Central memory CD4-positive, alpha-beta T cell (primary cell): Measurements from ENCODE around the gene JMJD4.

Source experiments
- DNase-seq: peaks from one replicate; pipeline ENCODE4 v3.0.0; 2022

Gene JMJD4

DNA sequence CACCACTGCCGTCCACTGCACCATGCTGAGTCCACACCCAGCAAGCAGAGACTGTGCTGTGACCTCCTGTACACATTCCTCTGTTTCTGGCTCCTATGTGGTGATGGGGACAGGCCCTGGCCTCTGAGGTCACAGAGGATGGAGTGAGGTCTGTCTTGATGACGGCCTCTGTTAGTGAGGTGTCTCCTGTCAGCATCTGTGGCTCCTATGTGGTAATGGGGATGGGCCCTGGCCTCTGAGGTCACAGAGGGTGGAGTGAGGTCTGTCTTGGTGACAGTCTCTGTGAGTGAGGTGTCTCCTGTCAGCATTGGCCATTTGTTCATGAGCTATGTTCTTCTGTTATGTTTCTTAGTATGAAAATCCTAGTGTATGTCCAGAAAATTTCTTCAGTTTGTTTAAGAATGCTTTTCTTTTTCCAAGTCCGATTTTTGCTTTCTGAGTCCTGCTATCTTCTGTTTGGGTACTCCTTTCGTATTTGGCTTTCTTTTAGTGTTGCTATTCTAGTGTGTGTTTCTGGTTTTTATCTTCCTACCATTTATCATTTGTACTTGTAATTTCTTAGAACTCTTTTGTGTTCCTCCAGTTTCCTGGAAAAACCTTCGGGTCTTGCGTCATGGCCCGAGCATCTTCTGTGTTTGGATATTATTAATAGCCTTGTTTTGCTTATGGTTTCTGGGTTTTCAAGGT lies 13.5 kb upstream of the JMJD4 start:
- peak; percentile 59 for DNase-seq

DNA sequence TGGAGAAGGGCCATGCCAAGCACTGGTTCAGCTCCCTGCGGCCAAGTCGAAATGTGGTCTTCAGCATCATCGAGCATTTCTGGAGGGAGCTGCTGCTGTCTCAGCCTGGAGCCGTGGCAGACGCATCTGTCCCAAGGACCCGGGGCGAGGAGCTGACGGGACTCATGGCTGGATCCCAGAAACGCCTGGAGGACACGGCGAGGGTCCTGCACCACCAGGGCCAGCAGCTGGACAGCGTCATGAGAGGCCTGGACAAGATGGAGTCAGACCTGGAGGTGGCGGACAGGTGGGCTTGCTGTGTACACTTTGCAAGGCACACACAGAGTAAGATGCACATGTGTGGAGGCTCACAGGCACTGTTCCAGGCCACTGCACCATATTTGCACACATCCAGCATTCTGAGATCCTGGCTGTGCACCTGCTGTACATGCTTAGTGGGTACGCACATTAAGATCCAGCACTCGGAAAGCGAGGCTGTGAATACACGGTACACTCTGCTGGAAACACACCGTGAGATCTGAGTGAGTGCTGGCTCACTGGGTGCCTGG lies 12.9 kb upstream of the JMJD4 start:
- DNase-seq, result no peak

DNA sequence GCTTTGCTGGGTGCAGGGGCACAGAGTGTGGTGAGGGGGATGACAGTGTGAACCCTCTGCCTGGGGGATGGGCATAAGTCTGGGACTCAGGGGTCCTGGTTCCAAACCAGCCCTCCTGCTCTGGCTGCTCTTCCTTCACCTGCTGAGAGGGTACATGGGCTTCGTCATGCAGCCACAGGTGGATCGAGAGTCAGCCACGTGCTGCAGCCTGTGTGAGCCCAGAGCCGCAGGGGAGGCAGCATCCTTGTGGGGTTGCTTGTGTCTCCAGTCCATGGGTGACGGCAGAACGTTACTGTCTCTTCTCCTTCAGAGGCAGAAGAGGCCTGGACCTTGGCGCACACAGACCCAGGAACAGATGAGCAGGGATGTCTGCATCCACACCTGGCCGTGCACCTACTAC lies 12.3 kb upstream of the JMJD4 start:
- no peak for DNase-seq

DNA sequence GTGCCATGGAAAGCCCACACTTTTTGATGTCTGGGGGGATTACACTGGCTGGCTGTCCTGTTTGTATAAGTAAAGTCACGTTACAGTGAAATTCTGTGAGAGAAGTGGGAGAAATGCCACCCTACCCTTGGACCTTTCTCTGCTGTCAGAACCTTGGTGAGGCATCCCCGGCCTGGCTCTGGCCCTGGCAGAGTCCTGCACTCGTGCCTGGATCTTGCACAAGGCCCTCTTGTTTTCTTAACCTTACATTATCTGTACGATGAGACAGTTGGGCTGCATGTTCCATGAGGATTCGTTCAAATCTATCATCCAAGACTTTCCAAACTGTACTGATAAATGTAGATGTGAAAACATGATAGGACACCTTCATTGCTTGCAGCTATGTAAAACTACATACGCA lies 11.6 kb upstream of the JMJD4 start:
- DNase-seq, result no peak

DNA sequence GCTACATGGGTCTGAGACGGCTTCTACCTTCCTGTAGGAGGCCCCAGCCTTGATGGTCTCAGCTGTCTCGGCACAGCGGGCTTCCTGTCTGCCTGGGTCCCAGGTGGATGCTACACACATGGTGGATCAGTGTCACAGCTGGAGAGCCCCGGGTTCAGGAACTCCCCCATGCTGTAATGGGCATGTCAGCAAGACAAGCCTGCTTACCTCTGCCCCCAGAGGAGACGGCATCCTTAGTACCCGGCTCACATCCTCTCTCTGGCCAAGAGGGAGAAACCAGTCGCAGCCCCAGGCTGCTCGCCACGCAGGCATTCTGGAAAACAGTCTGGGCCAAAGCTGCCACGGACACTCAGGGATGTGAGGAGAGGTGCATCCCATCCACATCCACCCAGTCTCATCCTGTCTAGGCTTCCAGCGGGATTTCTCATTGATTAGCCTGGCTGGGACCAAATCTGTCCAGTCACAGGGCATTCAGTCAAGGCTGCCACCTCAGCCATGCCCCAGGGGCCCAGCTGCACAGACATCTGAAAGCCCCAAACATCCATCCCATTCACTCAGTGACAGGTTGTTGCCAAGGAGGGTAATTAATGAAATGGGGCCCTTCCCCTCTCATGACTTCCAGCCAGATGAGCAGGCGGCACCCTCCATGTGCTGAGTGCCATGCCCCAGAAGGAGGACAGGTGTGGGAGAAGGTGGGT lies 10.6 kb upstream of the JMJD4 start:
- no peak for DNase-seq

DNA sequence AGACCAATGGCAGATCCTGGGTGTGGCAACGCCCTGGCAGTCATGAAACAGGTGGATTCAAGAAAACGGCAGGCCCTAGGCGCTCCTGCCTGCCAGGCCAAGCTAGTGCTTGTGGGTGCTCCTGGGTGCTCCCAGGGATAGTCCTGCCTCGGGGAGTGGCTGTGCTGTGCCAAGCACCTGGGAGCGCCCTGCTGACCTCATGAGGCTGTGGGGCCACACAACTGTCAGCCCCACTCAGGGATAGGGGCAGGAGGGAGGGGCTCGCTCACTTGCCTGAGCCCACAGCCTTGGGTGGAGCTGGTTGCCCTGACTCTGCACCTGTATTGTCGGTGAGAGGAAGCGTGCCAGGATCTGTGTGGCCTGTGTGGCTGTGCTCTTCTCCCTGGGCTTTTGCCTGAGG lies 9.6 kb upstream of the JMJD4 start:
- no peak for DNase-seq

DNA sequence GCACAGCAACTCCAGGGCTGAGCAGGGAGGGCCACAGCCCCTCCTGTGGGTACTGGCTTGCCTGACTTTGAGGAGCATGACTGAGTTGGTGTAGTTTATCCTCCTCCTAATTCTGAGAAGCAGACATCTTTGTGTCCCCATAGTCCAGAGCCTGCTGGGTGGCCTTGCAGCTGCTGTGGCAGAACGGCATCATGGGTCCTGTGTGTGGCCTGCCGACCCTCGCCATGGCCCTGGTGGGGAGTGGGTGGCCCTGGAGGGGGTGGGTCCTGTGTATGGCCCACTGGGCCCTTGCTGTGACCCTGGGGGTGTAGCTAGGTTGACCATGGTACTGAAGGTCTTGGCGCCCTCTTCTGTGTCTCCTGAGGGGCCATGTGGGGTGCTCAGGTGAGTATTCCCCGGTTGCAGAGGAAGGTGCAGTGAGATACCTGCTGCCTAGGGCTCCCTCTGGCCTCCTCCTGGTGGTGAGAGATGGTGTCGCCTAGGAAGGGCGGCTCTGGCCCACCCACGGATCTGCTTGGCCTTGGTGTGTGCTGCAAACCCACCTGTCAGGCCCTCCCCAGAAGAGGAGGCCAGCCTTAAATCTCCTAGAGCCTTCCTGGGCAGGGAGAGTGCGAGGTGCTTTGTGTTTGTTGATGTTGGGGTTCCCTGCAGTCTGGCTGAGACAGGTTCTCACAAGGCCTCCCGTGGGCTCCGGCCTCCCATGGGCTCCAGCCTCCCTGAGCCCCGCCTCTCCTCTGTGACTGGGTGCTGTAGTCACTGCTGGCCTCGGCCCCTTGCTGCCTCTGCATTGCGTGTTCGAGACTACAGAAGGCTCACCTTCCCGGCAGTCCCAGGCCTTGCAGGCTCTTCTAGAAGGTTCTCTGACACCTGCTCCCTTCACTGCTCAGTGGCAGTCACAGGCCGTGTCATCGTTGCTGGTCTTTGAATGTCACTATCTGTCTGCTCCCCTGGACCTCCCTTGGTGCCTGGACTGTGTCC lies 7.9 kb upstream of the JMJD4 start:
- no peak for DNase-seq

DNA sequence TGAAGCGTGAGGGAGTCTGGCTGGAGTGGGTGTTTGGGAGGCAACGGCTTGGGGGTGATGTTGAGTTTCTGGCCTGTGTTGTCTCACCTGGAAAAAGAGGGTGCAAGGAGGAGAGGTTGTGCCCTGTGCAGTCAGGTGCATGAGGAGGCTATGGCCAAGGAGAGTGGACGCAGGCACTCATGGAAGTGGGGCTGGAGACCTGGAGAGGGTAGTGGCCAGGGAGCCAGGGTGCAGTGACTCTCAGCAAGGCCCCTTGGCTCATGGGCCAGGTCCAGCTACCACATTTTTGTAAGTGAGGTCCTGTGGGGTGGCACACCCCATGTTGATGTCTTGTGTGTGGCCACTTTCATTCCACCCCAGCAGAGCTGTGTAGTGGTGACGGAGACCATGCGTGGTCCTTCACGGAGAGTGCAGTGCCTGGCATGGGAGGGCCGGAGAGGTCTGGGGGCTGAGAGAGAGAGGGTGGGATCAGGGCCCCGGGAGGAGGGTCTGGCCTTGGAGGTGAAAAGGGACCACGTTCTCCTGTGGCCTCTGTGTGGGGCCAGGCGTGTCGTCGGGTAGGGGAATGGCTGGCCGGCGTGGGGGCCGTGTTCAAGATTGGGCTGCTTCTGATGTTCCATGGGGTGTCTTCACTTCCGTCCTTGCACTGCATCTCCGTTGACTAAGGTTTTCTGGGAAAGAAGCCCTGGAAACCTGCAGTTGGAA lies 6.2 kb upstream of the JMJD4 start:
- DNase-seq, result no peak

DNA sequence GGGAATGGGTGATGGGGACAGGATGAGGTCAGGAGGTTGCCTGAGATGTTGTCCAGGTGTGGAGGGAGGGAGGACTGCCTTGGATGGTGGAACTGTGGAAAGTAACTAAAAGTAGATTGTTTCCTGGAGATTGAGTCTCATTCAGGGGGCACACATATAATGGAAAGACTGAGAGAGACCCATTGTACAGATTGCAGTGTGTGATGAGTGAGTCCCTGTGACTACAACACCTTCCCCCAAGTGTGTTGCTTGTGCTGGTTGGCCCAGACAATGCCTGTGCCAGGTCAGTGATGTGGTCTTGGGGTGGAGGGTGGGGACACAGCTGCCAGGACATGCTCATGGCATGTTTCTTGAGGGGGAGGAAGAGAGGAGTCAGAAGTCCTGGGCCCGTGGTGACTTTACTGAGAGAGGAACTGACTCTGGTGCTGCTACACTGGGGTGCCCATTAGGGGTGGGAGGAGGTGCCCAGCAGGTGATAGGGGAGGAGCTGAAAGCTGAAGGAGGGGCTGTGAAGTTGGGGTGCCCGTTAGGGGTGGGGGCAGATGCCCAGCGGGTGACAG lies 5.4 kb upstream of the JMJD4 start:
- no peak for DNase-seq

DNA sequence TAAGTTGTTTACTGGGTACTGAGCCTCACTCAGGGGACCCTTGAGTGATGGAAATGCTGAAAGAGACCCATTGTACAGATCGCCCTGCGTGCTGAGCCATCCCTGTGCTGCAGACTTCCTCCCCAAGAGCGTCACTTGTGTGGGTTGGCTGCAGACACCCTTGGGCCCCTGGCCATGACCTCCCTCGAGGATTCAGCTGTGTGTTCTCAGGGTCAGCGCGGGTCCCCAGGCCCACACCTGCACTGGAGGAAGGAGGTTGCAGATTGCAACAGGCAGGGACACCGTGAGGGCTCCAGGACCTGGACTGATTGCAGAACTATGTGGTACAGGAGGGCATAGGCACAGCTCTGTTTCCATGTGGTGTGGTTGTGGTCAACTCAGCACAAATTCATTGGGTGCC lies 4.5 kb upstream of the JMJD4 start:
- DNase-seq, result no peak

DNA sequence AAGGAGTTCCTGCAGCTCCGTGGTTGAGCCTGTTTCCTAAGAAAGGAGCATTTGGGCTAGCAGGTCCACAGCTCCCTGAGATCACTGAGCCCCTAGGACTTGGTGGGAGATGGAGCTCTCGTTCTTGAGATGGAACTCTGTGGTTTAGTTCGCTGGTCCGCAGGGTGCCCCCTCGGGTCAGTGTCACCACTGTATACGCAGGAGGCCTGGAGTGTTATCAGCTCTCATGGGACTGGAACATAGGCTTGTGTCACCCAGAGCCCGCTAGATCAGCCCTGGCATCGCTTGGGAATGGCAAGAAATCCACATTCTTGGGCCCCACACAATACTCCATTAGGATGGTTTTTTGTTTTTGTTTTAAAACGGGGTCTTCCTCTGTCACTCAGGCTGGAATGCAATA lies 3.7 kb upstream of the JMJD4 start:
- DNase-seq, result no peak

DNA sequence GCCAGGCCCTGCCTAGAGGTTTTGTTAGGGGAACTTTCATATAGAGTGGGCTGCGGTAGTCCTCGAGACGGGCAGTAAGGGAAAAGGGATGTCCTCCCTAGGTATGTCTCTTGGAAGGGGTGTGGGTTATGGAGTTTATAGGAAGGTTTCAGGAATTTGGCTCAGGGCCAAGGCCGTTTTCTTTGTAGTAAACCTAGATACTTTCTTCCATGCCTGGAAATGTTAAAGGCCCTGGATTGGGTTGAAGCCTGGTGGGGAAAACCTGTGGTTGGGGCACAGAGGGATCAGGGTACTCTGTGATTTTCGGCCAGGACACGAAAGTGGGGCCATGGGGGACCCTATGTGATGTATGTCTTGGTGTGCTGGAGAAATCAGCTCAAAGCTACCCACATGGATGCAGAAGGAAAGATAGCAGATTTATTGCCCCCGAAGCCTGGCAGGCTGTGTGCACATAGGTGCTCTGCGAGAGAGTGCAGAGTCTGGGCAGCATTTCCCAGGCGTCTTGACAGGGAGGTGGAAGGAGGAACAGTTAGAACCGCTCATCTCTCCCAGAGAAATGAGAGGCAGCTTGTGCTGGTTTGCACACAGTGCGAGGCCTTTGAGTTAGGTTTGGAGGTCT lies 1.8 kb upstream of the JMJD4 start:
- no peak for DNase-seq

DNA sequence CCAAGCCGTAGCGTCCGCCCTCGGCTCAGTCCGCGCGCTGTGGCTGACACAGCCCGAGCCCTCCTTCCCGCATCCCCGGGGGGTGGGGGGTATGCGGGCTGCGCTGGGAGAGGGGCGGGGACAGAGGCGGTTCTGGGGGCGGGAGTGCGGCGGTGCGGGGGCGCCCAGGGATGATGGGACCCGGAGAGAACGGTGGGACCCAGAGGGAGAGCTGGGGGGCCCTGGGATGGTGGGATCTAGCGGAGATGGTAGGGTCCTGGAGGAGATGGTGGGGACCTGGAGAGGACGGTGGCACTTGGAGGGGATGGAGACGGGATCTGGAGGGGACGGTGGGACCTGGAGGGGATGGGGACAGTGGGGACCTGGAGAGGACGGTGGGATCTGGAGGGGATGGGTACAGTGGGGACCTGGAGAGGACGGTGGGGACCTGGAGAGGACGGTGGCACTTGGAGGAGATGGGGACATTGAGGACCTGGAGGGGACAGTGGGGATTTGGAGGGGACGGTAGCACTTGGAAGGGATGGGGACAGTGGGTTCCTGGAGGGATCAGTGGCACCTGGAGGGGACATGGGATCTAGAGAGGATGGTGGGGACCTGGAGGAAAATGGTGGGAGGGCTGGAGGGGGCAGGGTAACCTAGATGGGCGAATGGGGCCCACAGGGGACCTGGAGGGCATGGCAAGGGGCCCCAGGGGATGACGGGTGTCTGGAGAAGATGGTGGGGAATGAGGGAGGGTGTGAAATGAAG lies 610 bp upstream of the JMJD4 start:
- no peak for DNase-seq

DNA sequence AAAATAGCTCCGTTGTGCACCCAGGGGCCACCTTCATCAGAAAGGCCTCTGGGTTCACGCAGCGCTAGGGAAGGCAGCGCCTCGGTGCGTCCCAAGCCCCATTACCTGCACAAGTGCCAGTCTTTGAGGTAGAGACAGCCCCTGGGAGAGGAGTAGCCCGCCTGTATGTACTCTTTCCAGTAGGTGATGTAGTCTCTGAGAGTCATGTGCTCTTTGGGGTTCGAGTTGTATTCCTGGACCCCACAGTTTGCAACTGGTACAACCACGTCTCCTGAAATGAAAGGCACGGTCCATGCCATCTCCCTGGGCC lies 601 bp downstream of the JMJD4 start:
- no peak for DNase-seq

DNA sequence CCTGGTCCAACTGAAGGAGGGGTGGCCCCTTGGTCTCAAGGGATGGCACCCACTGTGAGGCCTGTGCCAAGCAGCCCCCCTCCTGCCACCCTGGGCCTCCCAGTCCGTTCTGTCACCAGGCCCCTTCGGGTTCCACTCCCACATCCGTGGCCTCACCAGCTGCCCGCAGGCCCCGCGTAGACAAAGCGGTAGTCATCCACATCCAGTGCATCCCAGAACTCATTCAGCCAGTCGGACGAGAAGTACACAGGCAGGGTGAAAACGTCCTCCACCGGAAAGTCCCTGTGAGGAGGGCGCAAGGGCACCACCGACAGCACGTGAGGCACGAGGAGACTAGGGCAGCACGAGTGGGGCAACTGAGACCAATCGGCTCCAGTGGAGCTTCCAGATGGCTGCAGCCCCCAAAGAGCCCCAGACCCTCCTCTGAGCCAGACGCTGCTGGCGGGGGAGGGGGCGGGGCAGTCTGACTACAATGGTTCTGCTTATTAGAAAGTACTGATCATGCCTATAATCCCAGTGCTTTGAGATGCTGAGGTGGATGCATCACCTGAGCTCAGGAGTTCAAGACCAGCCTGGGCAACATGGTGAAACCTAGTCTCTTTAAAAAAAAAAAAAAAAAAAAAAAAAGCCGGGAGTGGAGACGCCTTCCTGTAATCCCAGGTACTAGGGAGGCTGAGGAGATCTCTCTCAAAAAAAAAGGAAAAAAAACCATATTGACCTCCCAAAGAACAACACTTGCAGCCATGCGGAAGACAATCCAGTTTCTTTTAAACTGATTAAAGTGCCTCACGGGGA lies 1.2 kb downstream of the JMJD4 start:
- no peak for DNase-seq

DNA sequence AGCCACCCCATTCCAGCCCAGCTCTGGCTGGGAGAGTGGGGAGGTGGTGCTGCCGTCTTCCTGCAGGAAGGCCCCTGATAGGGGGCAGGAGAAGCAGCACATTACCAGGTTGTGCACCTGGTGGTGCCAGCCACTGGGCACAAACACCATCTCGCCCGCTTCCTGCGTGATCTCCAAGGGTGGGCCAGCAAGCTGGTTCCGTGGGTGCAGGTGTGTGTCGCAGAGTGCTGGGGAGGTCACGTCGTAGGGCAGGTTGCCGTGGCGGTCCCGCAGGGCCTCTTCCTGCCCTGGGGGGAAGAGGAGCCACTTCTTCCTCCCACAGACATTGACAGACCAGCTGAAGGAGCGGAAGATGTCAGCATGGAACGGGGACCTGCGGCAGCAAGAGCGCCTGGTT lies 1.8 kb downstream of the JMJD4 start:
- no peak for DNase-seq

DNA sequence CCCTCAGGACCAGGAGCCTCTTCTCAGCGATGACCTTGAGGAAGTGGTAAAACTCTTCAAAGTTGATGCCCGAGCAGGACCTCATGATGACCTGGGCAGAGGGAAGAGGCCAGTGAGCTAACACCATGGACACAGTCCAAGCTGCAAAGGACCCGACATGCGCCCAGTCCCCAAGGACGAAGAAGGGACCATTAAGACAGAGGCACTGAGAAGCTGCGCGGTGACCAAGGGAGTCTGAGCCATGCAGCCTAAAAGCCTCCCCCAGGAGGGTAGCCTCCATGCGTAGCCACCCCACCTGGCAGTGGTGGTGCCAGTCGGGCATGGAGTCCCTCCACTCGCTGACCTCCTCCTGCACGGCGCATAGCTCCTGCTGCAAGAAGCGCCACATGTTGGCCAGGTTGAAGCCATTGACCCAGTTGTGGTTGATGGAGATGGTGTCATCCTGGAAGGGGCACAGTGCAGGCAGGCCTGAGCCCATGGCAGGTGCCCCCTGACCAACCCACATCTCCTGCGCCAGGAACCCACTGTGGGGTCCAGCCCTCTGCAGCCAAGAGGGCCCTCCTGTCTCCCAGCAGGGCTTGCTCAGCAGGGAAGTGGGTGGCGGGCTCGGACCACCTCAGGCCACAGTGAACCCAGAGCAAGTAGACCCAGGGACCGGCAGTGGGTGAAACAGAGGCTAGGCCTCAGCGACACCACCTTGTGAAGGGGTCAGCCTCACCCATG lies 2.4 kb downstream of the JMJD4 start:
- no peak for DNase-seq

DNA sequence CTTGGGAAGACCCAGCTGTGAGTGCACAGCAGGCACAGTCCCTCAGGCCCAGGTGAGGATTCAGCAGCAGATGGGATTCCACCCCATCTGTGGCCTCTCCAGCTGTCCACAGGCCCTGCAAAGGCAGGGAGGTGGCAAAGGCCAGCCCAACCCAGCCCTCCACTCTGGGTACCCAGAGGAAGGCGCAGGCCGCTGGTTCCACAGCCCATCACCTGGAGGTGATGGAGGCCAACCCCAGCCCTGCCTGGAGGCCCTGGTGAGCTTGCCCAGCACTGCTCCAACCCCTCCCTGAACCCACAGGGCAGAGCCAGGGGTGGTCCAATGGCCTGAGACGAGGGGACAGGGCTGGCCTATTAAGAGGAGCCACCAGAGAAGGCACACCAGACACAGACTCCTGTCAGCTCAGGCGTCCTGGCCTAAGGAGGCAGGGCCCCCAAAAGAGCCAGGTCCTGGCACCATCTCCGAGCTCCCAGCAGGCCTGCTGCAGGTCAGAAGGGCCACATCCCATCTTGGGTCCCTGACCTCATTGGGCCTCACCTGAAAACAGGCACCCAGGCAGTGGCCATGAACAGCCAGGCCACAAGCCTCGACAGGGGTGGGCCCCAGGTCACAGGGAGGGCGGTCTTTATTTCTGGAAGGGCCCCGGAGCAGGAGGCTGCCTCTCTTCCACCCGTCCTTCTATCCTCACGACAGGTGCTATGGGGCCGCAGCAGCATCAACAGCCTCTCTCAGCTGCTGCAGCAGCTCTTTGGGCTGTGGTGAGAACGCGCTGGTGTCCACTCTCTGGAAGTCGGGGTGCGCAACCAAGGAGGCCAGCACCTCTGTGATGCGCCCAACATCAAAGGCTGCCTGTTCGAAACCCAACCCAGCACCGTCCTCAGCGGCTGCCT lies 3.2 kb downstream of the JMJD4 start:
- no peak for DNase-seq

DNA sequence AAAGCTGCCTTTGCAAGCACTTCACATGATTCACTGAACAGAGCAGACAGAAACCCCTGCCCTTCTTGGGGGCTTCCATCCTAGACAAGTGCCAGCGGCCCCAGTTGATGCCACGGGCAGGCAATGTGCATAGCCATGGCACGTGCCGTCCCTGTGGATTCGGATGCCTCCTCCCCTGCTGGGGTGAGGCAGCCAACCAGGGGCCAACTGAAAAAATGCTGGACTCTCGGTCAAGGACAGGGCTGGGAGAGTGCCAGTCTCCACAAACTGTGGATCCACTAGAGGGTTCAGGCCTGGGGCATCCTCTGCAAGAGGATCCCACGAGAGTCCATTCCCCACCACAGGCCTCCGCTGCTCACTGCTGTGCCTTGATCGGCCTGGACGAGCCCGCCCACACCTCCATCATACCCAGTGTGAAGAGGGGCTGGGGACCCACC lies 3.8 kb downstream of the JMJD4 start:
- no peak for DNase-seq
